Measurements from ENCODE around the gene INAVA. TPM values are rescaled to one million over a fixed set of nuclear protein-coding genes. Genes with fewer than 3 reads are reported as not detected.

INAVA gene
- total RNA-seq, 1 donor from 2014 or later, result 35.8 TPM

DNA sequence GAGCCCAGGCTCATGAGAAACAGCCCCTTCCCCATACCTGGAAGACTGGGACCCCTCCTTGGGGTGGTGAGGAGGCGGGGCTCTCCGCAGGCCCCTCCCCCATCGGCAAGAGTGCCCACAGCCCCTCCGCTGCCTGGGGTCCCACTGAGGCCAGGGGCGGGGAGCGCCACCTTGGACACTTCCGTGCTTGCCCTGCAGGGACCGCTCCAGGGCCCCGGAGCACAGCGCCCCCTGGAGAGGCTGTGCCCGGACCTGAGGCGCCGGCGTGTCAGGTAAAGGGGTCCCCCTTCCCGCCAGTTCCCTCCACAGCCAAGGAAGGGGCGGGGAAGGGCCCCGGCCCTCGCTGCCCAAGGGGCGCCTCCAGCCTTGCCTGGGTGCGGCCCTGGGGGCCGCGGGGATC, 21.5 kb downstream of the INAVA start:
- no peak overlapping the region for H3K4me3 Mint-ChIP-seq (ENCODE audit: unreplicated experiment)
- peak; percentile 68 for TF ChIP-seq CTCF (IDR thresholded peaks at IDR 0.05; ENCODE audit: unreplicated experiment)
- H3K4me1 Mint-ChIP-seq (ENCODE audit: unreplicated experiment), result no peaks in the 10 kb centered on the region
- H3K36me3 Mint-ChIP-seq (ENCODE audit: low read depth, unreplicated experiment), result peaks cover 11% of the 10 kb centered on the region
- H3K27me3 Mint-ChIP-seq (ENCODE audit: unreplicated experiment), result peaks cover 4% of the 10 kb centered on the region
- H3K9me3 Mint-ChIP-seq (ENCODE audit: unreplicated experiment), result no peaks in the 10 kb centered on the region
- H3K27ac Mint-ChIP-seq (ENCODE audit: unreplicated experiment), result no peak overlapping the region
- DNase-seq (ENCODE audit: low spot score), result peak; percentile 45

GRCh38 chr1:200916681-200917080, 22.0 kb downstream of the INAVA start:
- no peak for TF ChIP-seq CTCF (IDR thresholded peaks at IDR 0.05; ENCODE audit: unreplicated experiment)
- no peak for DNase-seq (ENCODE audit: low spot score)
- Mint-ChIP-seq H3K27me3 (ENCODE audit: unreplicated experiment) (peaks cover 4% of the 10 kb centered on the region), H3K9me3 (ENCODE audit: unreplicated experiment) (no peaks in the 10 kb centered on the region), H3K27ac (ENCODE audit: unreplicated experiment) (no peak overlapping the region), H3K36me3 (ENCODE audit: low read depth, unreplicated experiment) (peaks cover 11% of the 10 kb centered on the region), H3K4me3 (ENCODE audit: unreplicated experiment) (no peak overlapping the region), H3K4me1 (ENCODE audit: unreplicated experiment) (no peaks in the 10 kb centered on the region)

- Mint-ChIP-seq H3K9me3 (ENCODE audit: unreplicated experiment) (no peaks in the 10 kb centered on the region), H3K27me3 (ENCODE audit: unreplicated experiment) (peaks cover 4% of the 10 kb centered on the region), H3K27ac (ENCODE audit: unreplicated experiment) (no peak overlapping the region), H3K4me3 (ENCODE audit: unreplicated experiment) (no peak overlapping the region), H3K36me3 (ENCODE audit: low read depth, unreplicated experiment) (peaks cover 8% of the 10 kb centered on the region), H3K4me1 (ENCODE audit: unreplicated experiment) (no peaks in the 10 kb centered on the region)
- no peak for TF ChIP-seq CTCF (IDR thresholded peaks at IDR 0.05; ENCODE audit: unreplicated experiment)
- no peak for DNase-seq (ENCODE audit: low spot score)
These were observed 22.7 kb downstream of the INAVA start for GRCh38 chr1:200917291-200917817.

DNA sequence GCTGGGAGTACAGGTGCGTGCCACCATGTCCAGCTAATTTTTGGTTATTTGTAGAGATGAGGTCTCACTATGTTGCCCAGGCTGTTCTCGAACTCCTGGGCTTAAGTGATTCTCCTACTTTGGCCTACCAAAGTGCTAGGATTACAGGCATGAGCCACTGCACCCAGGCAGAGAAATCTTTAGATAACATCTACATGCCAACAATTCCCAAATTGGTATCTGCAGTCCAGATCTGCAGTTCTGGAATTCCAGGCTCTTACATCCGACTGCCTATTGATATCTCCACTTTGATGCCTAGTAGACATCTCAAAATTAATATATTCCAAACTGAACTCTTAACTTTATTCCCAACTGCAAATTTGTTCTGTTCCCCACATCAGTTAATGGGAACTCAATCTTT, 23.3 kb downstream of the INAVA start:
- Mint-ChIP-seq H3K9me3 (ENCODE audit: unreplicated experiment) (no peaks in the 10 kb centered on the region), H3K27me3 (ENCODE audit: unreplicated experiment) (peaks cover 6% of the 10 kb centered on the region), H3K4me3 (ENCODE audit: unreplicated experiment) (no peak overlapping the region), H3K27ac (ENCODE audit: unreplicated experiment) (no peak overlapping the region), H3K4me1 (ENCODE audit: unreplicated experiment) (no peaks in the 10 kb centered on the region), H3K36me3 (ENCODE audit: low read depth, unreplicated experiment) (peaks cover 4% of the 10 kb centered on the region)
- DNase-seq (ENCODE audit: low spot score), result no peak
- no peak for TF ChIP-seq CTCF (IDR thresholded peaks at IDR 0.05; ENCODE audit: unreplicated experiment)

- no peaks in the 10 kb centered on the region for H3K9me3 Mint-ChIP-seq (ENCODE audit: unreplicated experiment)
- no peaks in the 10 kb centered on the region for H3K4me1 Mint-ChIP-seq (ENCODE audit: unreplicated experiment)
- no peak for TF ChIP-seq CTCF (IDR thresholded peaks at IDR 0.05; ENCODE audit: unreplicated experiment)
- no peak for DNase-seq (ENCODE audit: low spot score)
- no peak overlapping the region for H3K27ac Mint-ChIP-seq (ENCODE audit: unreplicated experiment)
- H3K27me3 Mint-ChIP-seq (ENCODE audit: unreplicated experiment), result peaks cover 7% of the 10 kb centered on the region
- H3K36me3 Mint-ChIP-seq (ENCODE audit: low read depth, unreplicated experiment), result no peaks in the 10 kb centered on the region
- H3K4me3 Mint-ChIP-seq (ENCODE audit: unreplicated experiment), result no peak overlapping the region
These were observed 24.7 kb downstream of the INAVA start for GRCh38 chr1:200919386-200919785.
